Stimulated activated CD4-positive, alpha-beta T cell treated with anti-CD3 and anti-CD28 coated beads, Interleukin-15, amount 100 ng/mL, for 24 hours (primary cell): ENCODE results near the gene NGEF.

ENCODE experiments used
- DNase-seq: peaks from one replicate; pipeline ENCODE4 v3.0.0-alpha.2; 2020

NGEF gene

GRCh38 chr2:232957657-232958090 lies 55.4 kb downstream of the NGEF start:
- DNase-seq: no peak

DNA sequence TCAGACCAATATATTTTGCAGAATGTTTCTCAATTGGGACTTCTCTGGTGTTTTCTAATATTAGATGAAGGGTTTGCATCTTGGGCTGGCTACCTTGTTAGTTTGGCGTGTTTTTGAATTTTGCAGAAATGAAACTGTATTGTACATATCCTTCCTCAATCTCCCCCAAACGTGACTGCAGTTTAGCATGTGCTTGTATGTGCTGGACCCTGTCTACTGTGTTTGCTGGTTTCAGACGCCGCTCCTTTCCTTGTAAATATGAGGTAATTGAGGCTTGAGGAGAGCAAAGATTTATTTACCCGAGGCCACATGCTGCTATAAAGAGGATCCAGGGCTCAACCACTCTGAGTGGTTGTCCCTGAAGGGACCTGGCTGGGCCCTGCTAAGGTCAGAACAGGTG lies 57.2 kb downstream of the NGEF start:
- no peak for DNase-seq

DNA sequence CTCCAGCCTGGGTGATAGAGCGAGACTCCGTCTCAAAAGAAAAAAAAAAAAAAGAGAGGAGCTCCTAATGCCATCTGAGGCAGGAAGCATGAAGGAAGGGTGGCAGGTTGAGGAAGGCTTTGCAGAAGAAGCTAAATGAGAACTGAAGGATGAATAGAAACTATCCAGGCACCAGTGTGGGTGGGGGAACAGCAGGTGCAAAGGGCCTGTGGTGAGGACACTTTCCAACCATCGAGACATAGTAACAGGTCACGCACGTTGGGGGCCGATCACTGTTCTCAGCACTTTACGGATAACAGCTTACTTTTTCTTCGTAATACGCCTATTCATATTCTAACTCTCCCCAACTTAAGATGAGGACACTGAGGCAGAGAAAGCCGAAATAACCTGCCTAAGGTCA lies 58.4 kb downstream of the NGEF start:
- no peak for DNase-seq

- DNase-seq: no peak
Measured at GRCh38 chr2:232951891-232952290, 61.2 kb downstream of the NGEF start.

DNA sequence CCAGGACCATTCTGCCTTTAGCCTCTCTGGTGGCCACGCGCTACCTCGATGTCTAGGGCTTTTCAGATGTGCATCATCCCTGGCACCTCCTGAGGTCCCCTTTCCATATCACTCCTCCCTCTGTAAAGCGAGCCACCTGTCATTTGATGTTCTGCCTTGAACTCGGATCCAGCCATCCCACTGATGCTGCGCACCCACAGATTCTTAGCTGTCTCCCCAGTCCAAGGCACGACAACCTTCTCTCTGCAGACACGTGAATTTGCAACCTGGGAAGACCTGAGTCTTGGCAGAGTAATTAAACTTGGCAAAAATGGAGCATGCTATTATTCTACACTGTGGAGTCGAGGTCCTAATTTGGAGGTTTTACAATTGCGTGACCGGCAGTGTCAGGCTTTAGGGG lies 61.9 kb downstream of the NGEF start:
- DNase-seq: no peak

GRCh38 chr2:232950751-232951150 lies 62.3 kb downstream of the NGEF start:
- DNase-seq: no peak

- no peak for DNase-seq
Measured at GRCh38 chr2:232949016-232949415, 64.0 kb downstream of the NGEF start.

DNA sequence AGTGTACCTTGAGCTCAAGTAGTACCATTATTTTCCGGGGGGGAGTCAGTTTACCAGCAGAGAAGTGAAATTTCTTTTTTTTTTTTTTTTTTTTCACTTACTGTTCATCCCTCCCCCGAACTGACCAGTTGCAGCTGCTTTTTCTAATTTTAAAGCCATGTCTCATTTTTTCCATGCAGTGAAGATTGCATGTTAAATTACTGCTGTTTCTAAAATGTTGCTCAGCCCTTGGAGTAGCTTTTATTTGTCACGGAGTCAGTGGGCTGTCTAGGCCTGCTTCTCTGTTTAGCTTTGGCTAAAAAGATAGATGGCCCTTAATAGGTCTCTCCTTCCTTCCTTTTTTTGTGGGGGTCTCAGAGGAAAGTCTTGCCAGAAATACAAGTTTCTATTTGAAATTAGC lies 70.2 kb downstream of the NGEF start:
- no peak for DNase-seq

DNA sequence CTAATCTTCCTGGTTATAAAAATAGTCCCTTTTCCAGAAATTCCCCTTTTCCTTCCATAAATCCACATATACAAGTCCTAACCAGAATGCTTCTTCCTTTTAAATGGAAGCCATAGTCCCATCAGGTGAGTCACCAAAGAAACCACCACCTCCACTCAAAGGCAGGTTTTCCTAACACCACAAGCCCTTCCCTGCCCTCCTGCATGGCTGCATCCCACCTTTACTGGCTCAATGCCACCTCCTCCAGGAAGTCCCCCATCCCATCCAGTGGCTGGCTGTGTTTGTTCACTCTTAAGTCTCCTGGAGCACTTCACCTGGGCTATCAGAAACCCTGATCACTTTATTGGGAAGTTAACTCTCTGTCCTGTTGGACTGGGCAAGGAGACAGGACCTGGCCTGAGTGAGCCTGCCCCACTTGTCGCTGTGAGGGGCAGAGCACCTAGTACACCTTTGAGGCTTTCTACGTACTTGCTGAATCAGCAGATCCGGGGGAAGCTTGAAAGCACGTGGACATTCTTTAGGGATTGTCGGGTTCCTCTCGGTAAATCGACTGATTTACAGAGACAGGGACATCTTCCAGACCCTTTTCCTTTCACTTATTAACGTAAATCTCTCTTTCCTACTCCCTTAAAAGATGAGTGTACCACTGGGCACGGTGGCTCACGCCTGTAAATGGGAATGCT lies 71.0 kb downstream of the NGEF start:
- DNase-seq: no peak

DNA sequence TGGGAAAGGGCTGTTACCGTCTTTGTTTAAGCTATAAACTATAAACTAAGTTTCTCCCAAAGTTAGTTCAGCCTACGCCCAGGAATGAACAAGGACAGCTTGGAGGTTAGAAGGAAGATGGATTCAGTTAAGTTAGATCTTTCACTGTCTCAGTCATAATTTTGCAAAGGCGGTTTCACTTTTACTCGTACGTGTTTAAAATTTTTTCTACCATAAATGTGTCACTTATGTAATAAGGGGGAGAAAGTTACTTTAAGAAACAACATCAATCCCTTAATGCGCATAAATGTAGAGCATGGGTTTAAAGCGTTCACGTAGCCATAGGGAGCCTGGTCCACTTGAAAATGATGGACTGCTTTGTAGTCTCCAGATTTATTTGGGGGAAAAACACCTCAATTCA lies 71.7 kb downstream of the NGEF start:
- no peak for DNase-seq

DNA sequence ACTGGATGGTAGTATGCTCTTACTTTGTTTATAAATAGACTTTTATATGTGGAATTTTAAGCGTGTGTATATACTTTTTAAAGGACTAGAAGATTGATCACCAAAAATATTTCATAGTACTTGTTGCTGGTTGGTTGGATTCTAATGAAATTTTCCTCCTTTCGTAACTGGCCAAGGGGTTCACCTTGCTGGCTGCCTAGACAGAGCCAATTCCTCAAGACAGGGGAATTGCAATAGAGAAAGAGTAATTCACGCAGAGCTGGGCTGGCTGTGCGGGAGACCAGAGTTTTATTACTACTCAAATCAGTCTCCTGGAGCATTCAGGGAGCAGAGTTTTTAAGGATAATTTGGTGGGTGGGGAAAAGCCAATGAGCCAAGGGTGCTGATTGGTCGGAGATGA lies 72.3 kb downstream of the NGEF start:
- no peak for DNase-seq

GRCh38 chr2:232937278-232937906 lies 75.7 kb downstream of the NGEF start:
- DNase-seq: no peak

- no peak for DNase-seq
Measured at GRCh38 chr2:232931636-232932035, 81.4 kb downstream of the NGEF start.

GRCh38 chr2:232930059-232930400 lies 83.0 kb downstream of the NGEF start:
- DNase-seq: no peak

- DNase-seq: peak; percentile 18
Measured at GRCh38 chr2:232929303-232930058, 83.6 kb downstream of the NGEF start.

DNA sequence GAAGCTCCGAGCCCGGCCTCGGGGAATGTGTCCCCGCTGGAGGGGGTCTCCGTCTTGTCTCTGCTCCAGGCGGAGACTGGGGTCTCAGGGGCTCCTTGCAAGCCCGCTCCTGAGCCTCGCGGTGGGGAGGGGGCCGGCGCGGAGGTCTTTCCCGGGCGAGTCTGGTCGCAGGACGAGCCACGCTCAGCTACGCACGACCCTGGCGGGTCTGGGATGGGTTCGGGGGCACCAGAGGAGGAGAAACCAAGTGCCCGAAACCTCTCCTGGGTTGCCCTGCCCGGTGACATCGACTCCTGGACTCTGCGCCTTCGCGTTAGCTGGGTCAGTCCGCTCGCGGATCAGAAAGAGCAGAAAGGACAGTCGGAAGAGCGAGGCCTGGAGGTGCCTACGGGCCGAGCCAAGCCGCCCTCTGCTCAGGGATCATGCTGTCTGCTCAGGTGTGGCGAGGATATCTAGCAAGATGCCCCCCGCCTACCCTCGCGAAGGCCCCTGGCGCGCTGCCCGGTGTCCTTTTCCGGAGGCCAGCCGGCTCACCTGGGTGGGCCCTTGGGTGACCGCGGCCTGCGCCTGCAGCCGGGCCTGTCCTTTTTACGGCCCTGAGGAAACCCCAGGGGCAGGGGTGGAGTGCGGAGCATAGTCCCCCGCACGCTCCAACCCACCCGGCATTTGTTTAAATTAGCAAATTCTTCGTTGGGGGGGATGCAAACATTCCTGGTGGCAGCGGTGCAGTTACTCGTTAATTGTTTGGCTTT lies 84.3 kb downstream of the NGEF start:
- DNase-seq: no peak

- DNase-seq: peak; percentile 28
Measured at GRCh38 chr2:232927793-232928550, 85.1 kb downstream of the NGEF start.

DNA sequence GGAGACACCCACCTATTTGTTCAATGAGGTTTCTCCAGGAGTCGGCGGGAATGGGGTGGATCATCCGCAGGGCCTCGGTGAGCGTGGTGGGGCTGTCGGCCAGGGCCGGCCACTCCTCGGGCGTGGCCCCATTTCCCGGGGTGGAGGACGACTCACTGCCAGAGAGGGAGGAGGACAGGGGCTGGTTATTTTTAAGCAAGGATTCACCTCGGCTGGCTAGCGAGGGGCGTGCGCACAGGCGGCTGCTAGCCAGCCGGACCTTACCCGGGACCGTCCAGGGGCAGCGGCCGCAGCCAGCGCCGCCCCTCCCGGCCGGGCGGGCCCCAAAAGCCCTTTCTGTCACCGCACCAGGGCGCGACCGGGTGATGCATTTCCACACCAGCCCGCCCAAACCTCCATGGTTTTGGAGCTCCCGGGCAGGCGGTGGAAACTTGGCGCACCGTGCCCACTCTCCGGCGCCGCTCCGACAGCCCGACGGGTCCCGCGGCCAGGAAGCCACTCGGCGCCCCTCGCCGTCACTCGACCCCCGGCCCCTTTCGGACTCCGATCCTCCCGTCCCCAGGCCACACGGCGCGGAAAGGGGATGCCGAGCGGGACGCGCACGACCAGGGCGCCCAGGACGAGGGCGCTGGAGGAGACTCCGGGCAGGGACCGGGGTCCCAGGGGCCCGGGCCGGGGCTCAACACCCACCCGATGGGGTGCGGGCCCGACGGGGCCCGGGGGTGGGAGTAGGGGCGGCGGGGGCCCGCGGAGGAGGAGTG lies 85.8 kb downstream of the NGEF start:
- DNase-seq: peak; percentile 49

- DNase-seq: no peak
Measured at GRCh38 chr2:232926431-232926939, 86.6 kb downstream of the NGEF start.

DNA sequence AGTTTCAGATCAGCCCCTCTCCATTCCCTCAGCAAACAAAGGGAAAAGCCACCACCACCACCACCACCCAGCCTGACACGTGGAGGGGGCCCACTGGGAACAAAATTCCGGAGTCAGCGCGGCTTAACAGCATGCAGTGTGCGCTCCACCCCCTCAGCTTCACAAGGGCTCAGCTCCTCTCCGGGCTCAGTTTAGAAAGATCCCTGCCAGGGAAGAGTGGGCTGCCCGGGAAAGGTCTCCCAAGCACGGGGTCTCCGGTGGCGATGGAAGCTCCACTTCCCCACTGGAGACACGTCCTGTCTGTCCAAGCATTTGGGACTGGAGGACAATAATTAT lies 87.3 kb downstream of the NGEF start:
- no peak for DNase-seq

DNA sequence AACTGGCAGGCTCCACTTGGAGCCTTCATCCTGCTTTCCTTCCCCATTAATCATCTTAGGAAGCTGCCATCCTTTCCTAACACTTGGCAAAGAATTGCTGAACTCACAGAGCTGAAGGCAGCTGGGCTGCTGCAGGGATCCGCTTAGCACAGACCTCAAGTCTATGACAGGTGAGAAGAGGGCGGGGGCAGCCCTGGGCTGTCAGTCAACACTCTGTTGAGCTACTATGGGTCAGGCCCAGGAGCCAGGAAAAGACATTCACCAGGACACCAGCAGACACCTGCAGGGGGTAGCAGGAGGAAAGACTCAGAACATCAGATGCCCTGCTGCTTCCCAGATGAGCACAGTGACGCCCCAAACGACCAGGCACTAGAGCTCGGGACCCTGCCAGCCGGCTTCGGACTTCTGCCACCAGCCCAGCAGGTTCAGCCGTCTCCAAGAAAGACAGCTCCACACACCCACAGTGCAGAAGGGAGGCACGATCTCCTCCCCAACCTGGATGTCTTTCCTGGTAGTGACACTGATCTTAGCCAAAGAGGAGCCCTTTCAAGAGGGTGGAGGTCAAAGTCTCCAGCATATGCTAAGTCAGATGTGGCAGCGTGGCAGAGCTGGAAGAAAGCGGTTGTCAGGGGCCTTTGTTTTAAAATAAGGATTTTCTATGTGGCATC lies 87.8 kb downstream of the NGEF start:
- no peak for DNase-seq
